H1 (cell line): Measurements from ENCODE around the gene ERCC3. TPM values are rescaled to one million over a fixed set of nuclear protein-coding genes. Genes with fewer than 3 reads are reported as not detected.

Experiments used
- CTCF ChIA-PET: fragments of 300-600 bp; sonication (Branson Sonifier 250); formaldehyde crosslinking; loops from one replicate; lab custom pipeline; 2021; ENCODE audit not compliant: partially characterized antibody; lab: Charles Lee
- POLR2A ChIA-PET: fragments of 300-600 bp; sonication (Branson Sonifier 250); formaldehyde crosslinking; loops from one replicate; lab custom pipeline; 2021; ENCODE audit warnings: inconsistent platforms; ENCODE audit not compliant: partially characterized antibody; lab: Charles Lee
- DNase-seq, 2 experiments: peaks; one replicate each; pipeline versions ENCODE4 v3.0.0 to v3.0.0-alpha.2; 2010 to 2022; ENCODE audit warnings: low spot score in 2 of 2, low read depth in 1 of 2, mixed read lengths in 1 of 2
- FAIRE-seq: peaks from 2 replicates; lab custom pipeline; 2011; peaks lifted over from hg19 to GRCh38; lab: Jason Lieb, UNC
- H2AFZ ChIP-seq: 2 replicates; pipeline ENCODE4 v1.8.1; 2012; ENCODE audit warnings: low read length, inconsistent platforms
- H2AK5ac ChIP-seq: 2 replicates; pipeline ENCODE4 v1.6.1; 2013; ENCODE audit warnings: low read depth, low read length
- H2BK120ac ChIP-seq: replicated peaks from 2 replicates; pipeline ENCODE3; 2013; ENCODE audit warnings: low read depth, low read length, inconsistent platforms
- H2BK12ac ChIP-seq: 2 replicates; pipeline ENCODE4 v1.6.1; 2013; ENCODE audit warnings: low read depth, low read length
- H2BK15ac ChIP-seq: 2 replicates; pipeline ENCODE4 v1.6.1; 2013; ENCODE audit warnings: low read length
- H2BK20ac ChIP-seq: 2 replicates; pipeline ENCODE4 v1.6.1; 2013; ENCODE audit warnings: low read length
- H2BK5ac ChIP-seq: 2 replicates; pipeline ENCODE4 v1.6.1; 2013; ENCODE audit warnings: low read depth, low read length
- H3K14ac ChIP-seq: 2 replicates; pipeline ENCODE4 v1.6.1; 2013; ENCODE audit warnings: inconsistent platforms; ENCODE audit not compliant: insufficient read length
- H3K18ac ChIP-seq: 2 replicates; pipeline ENCODE4 v1.6.1; 2013; ENCODE audit warnings: low read length; ENCODE audit errors: extremely low read depth
- H3K23ac ChIP-seq: 2 replicates; pipeline ENCODE4 v1.6.1; 2013; ENCODE audit warnings: inconsistent platforms; ENCODE audit not compliant: insufficient read length
- H3K23me2 ChIP-seq: 2 replicates; pipeline ENCODE4 v1.6.1; 2013; ENCODE audit warnings: low read depth, low read length
- H3K27ac ChIP-seq: 2 replicates; pipeline ENCODE4 v1.6.1; 2011; ENCODE audit warnings: low read depth, low read length, inconsistent platforms
- H3K27me3 ChIP-seq, 4 experiments: replicated peaks in 1 of 4; 1 replicate in 1 of 4; 2 replicates in 3 of 4; pipeline versions ENCODE4 v1.6.1 to v1.8.1; 2011 to 2013; ENCODE audit warnings: low read length in 3 of 4, mild to moderate bottlenecking in 3 of 4, inconsistent platforms in 2 of 4, mixed read lengths in 2 of 4, moderate library complexity in 1 of 4; ENCODE audit not compliant: control insufficient read depth in 3 of 4, insufficient read depth in 3 of 4; ENCODE audit errors: extremely low read depth in 1 of 4
- H3K36me3 ChIP-seq, 4 experiments: 2 replicates each; pipeline versions ENCODE4 v1.6.1 to v1.8.1; 2011 to 2013; ENCODE audit warnings: mild to moderate bottlenecking in 4 of 4, low read length in 3 of 4, moderate library complexity in 2 of 4, control low read depth in 1 of 4, inconsistent platforms in 1 of 4; ENCODE audit not compliant: insufficient read depth in 4 of 4, control insufficient read depth in 2 of 4
- H3K4ac ChIP-seq: replicated peaks from 2 replicates; pipeline ENCODE3; 2013; ENCODE audit warnings: low read length, low read depth, mixed read lengths, inconsistent platforms; ENCODE audit not compliant: insufficient read length
- H3K4me1 ChIP-seq, 4 experiments: replicated peaks in 1 of 4; 1 replicate in 1 of 4; 2 replicates in 3 of 4; pipeline versions ENCODE4 v1.6.1 to v1.8.1; 2011 to 2013; ENCODE audit warnings: low read length in 3 of 4, inconsistent platforms in 2 of 4, mixed read lengths in 1 of 4; ENCODE audit not compliant: insufficient read depth in 4 of 4, control insufficient read depth in 3 of 4
- H3K4me2 ChIP-seq, 2 experiments: 2 replicates each; pipeline versions ENCODE4 v1.6.1 to v1.8.1; 2011 to 2013; ENCODE audit warnings: low read depth in 2 of 2, low read length in 2 of 2, control low read depth in 1 of 2, inconsistent platforms in 1 of 2, mild to moderate bottlenecking in 1 of 2; ENCODE audit not compliant: insufficient read depth in 1 of 2
- H3K4me3 ChIP-seq, 4 experiments: fragments of 200-600, 300-600 bp in 1 of 4; sonication (generic), shearing (Covaris generic), sonication (Bioruptor Twin) in 1 of 4; 2 replicates each; pipeline versions ENCODE4 v1.5.1 to v1.8.1; 2011 to 2016; ENCODE audit warnings: low read length in 4 of 4, low read depth in 3 of 4, control low read depth in 2 of 4, inconsistent platforms in 2 of 4, mild to moderate bottlenecking in 2 of 4, mixed read lengths in 1 of 4, moderate library complexity in 1 of 4; ENCODE audit not compliant: insufficient read depth in 2 of 4; ENCODE audit errors: extremely low read depth in 1 of 4
- H3K56ac ChIP-seq: replicated peaks from 2 replicates; pipeline ENCODE3; 2013; ENCODE audit warnings: low read depth, mild to moderate bottlenecking, mixed read lengths, low read length, inconsistent platforms; ENCODE audit not compliant: insufficient read length
- H3K79me1 ChIP-seq: 2 replicates; pipeline ENCODE4 v1.6.1; 2013; ENCODE audit warnings: low read depth, low read length, control low read depth
- H3K79me2 ChIP-seq, 2 experiments: 2 replicates each; pipeline versions ENCODE4 v1.6.1 to v1.8.1; 2012 to 2013; ENCODE audit warnings: low read length in 2 of 2, mild to moderate bottlenecking in 2 of 2, inconsistent platforms in 1 of 2; ENCODE audit not compliant: insufficient read depth in 2 of 2, control insufficient read depth in 1 of 2
- H3K9ac ChIP-seq, 4 experiments: replicated peaks in 1 of 4; 1 replicate in 1 of 4; 2 replicates in 3 of 4; pipeline versions ENCODE4 v1.6.1 to v1.8.1; 2011 to 2013; ENCODE audit warnings: low read depth in 3 of 4, low read length in 3 of 4, control low read depth in 2 of 4, mild to moderate bottlenecking in 2 of 4, moderate library complexity in 2 of 4, inconsistent platforms in 1 of 4; ENCODE audit errors: extremely low read depth in 1 of 4
- H3K9me3 ChIP-seq, 2 experiments: 2 replicates each; pipeline versions ENCODE4 v1.6.1 to v1.8.1; 2012 to 2013; ENCODE audit warnings: mild to moderate bottlenecking in 2 of 2, moderate library complexity in 2 of 2, control low read depth in 1 of 2, inconsistent platforms in 1 of 2, low read depth in 1 of 2, low read length in 1 of 2, mixed read lengths in 1 of 2; ENCODE audit not compliant: insufficient read depth in 2 of 2
- H4K20me1 ChIP-seq, 2 experiments: replicated peaks in 1 of 2; 2 replicates each; pipeline versions ENCODE3 to v1.8.1; 2011 to 2013; ENCODE audit warnings: inconsistent platforms in 2 of 2, low read length in 2 of 2, mild to moderate bottlenecking in 1 of 2; ENCODE audit not compliant: insufficient read depth in 2 of 2, control insufficient read depth in 1 of 2
- H4K5ac ChIP-seq: 2 replicates; pipeline ENCODE4 v1.6.1; 2013; ENCODE audit warnings: low read length, low read depth, mixed read lengths, inconsistent platforms; ENCODE audit not compliant: insufficient read length
- H4K8ac ChIP-seq: 2 replicates; pipeline ENCODE4 v1.8.0; 2013; ENCODE audit warnings: mild to moderate bottlenecking, moderate library complexity, low read length, inconsistent platforms; ENCODE audit not compliant: insufficient read depth; ENCODE audit errors: extremely low read depth
- H4K91ac ChIP-seq: replicated peaks from 2 replicates; pipeline ENCODE3; 2013; ENCODE audit warnings: low read length, mixed read lengths, inconsistent platforms; ENCODE audit not compliant: insufficient read length
- BRCA1 ChIP-seq: IDR thresholded peaks from 2 replicates; pipeline ENCODE4 v1.6.1; 2012; ENCODE audit warnings: low read depth, low read length, improper control_type of control experiment
- CTCF ChIP-seq, 3 experiments: IDR thresholded peaks; 1 replicate in 2 of 3; 2 replicates in 1 of 3; pipeline versions ENCODE4 v1.5.1 to v1.6.1; 2011; ENCODE audit warnings: low read length in 3 of 3, mild to moderate bottlenecking in 3 of 3, inconsistent platforms in 2 of 3, low read depth in 1 of 3, moderate library complexity in 1 of 3; ENCODE audit not compliant: insufficient read depth in 1 of 3; ENCODE audit errors: control extremely low read depth in 1 of 3
- GABPA ChIP-seq: IDR thresholded peaks from 2 replicates; pipeline ENCODE4 v1.6.1; 2011; ENCODE audit warnings: mild to moderate bottlenecking, low read length, moderate library complexity, borderline replicate concordance; ENCODE audit not compliant: insufficient read depth
- HDAC2 ChIP-seq, 2 experiments: fragments of 300-600 bp in 1 of 2; sonication (generic) in 1 of 2; IDR thresholded peaks; 2 replicates each; pipeline ENCODE4 v1.6.1; 2011 to 2012; ENCODE audit warnings: low read depth in 2 of 2, low read length in 2 of 2, mild to moderate bottlenecking in 2 of 2, moderate library complexity in 2 of 2, borderline replicate concordance in 1 of 2, inconsistent platforms in 1 of 2
- NANOG ChIP-seq: IDR thresholded peaks from 2 replicates; pipeline ENCODE4 v1.6.1; 2011; ENCODE audit warnings: low read length, low read depth, mild to moderate bottlenecking, inconsistent platforms; ENCODE audit not compliant: insufficient read depth, poor library complexity, severe bottlenecking
- RXRA ChIP-seq: IDR thresholded peaks from 2 replicates; pipeline ENCODE4 v1.6.1; 2011; ENCODE audit warnings: low read depth, mild to moderate bottlenecking, low read length, moderate library complexity; ENCODE audit not compliant: insufficient read depth
- SAP30 ChIP-seq: fragments of 300-600 bp; sonication (generic); IDR thresholded peaks from 2 replicates; pipeline ENCODE4 v1.7.1; 2012; ENCODE audit warnings: low read length, moderate library complexity, mild to moderate bottlenecking, inconsistent platforms; ENCODE audit not compliant: insufficient read depth, insufficient replicate concordance
- USF2 ChIP-seq: IDR thresholded peaks from 2 replicates; pipeline ENCODE4 v1.6.1; 2011; ENCODE audit warnings: low read length, improper control_type of control experiment
- WGBS, 2 experiments: shearing (Covaris generic) in 1 of 2; methylation state at CpG; one replicate each; pipeline versions ENCODE4 v1.1.6 to v1.1.7; 2013 to 2015; ENCODE audit warnings: low lambda C conversion rate in 2 of 2, mixed read lengths in 2 of 2, inconsistent platforms in 1 of 2, low coverage in 1 of 2, missing lambda C conversion rate in 1 of 2; ENCODE audit not compliant: insufficient replicate concordance in 2 of 2, insufficient coverage in 1 of 2, insufficient read length in 1 of 2; ENCODE audit errors: extremely low coverage in 1 of 2, missing lambda C conversion rate in 1 of 2; 5-methylcytosine and 5-hydroxymethylcytosine counted together
- polyA plus RNA-seq, 7 experiments: library from polyadenylated mRNA; depleted of rRNA in 3 of 7; stranded (reverse) in 5 of 7; unstranded in 2 of 7; fragments of >200 nt in 5 of 7; fragments of 200-250 nt in 2 of 7; gene quantifications; 1 replicate in 5 of 7; 2 replicates in 1 of 7; 4 replicates in 1 of 7; pipeline versions ENCODE4 v1.2.1 to v1.2.3, GENCODE V29; 2011 to 2013; ENCODE audit warnings: missing spikeins in 2 of 7, mixed read lengths in 2 of 7
- total RNA-seq: library from RNA; stranded (reverse); fragmentation: NEBNext Ultra II Directional; extraction: Animal tissue kit (Norgen Biotek cat#: 25700); gene quantifications from 2 replicates; pipeline ENCODE4 v1.2.1, GENCODE V29; 2021

The ERCC3 gene
- total and polyA plus RNA-seq, 2 of the 8 experiments (the other 6 are each of a cell fraction or from before 2014, with no cell fraction given), result 41.8 to 48.9 TPM

- Histone ChIP-seq H4K5ac (no peak overlapping the region), H3K79me1 (no peaks in the 10 kb centered on the region), H3K9ac (no peak overlapping the region), H3K4me2 (peak overlapping the region; percentile 51 to 58), H4K91ac (no peak overlapping the region), H3K56ac (no peak overlapping the region), H4K8ac (no peak overlapping the region), H3K36me3 (no peaks in the 10 kb centered on the region), H2AFZ (no peak overlapping the region), H3K18ac (peak overlapping the region; percentile 87), H2BK12ac (peak overlapping the region; percentile 70; the same call in 1 of the 2 replicates), H3K4ac (no peak overlapping the region), H2AK5ac (no peak overlapping the region), H2BK5ac (peak overlapping the region; percentile 22; the same call in 1 of the 2 replicates), H3K23me2 (no peaks in the 10 kb centered on the region; the same call in none of the 2 replicates), H2BK15ac (no peak overlapping the region; the same call in 1 of the 2 replicates), H3K27ac (no peak overlapping the region), H3K79me2 (no peaks in the 10 kb centered on the region), H2BK20ac (0 out of 2 replicates have a peak overlapping the region, but pooled peaks have one; percentile 95), H3K9me3 (no peaks in the 10 kb centered on the region), H3K23ac (no peak overlapping the region), H2BK120ac (no peak overlapping the region), H4K20me1 (no peaks in the 10 kb centered on the region), H3K27me3 (no peaks in the 10 kb centered on the region), H3K14ac (no peak overlapping the region), H3K4me1 (peaks cover 6 to 21% (median 12%) of the 10 kb centered on the region in 4 experiments), H3K4me3 (peak overlapping the region in 2 of 4 experiments; percentile 7 to 20; a peak in 3 of 8 replicates)
- 41% methylated on average over 4 of the region's 4 CpGs; no CpG with 5 or more reads in 1 of the 2 experiments for WGBS, 2 experiments
- CTCF ChIA-PET, result interaction anchor here (0.8 to 3.6 kb wide), 6 partner anchors 9 to 63 kb away, joined by 3 to 17 read pairs (median 4); no protein-coding TSS in a partner anchor
- DNase-seq, result peak in 1 of 2 experiments; percentile 66
- FAIRE-seq, result peak; percentile 79
- POLR2A ChIA-PET, result interaction anchor here (0.7 to 1.5 kb wide), 4 partner anchors 9 to 15 kb away, joined by 3 to 6 read pairs (median 4); partner anchors contain the start of gene CYP27C1
- no peak for TF ChIP-seq CTCF (IDR thresholded peaks at IDR 0.05; ENCODE audit: control extremely low read depth in 1 of 3, insufficient read depth in 1 of 3, low read depth in 1 of 3, low read length in 3 of 3)
- TF ChIP-seq GABPA, result no peak
- peak in 1 of 2 experiments; percentile 77; a peak in 1 of 4 replicates for TF ChIP-seq HDAC2 (IDR thresholded peaks at IDR 0.05; ENCODE audit: borderline replicate concordance in 1 of 2, low read depth in 2 of 2, low read length in 2 of 2)
- no peak for TF ChIP-seq NANOG
- TF ChIP-seq RXRA, result no peak
- no peak for TF ChIP-seq BRCA1
- no peak for TF ChIP-seq USF2
- TF ChIP-seq SAP30, result no peak
Measured at GRCh38 chr2:127208313-127208712, 85.6 kb downstream of the ERCC3 start.
